ENCODE measurements around the gene VPS51. TPM values are rescaled to one million over a fixed set of nuclear protein-coding genes. Genes with fewer than 3 reads are reported as not detected.

Gene VPS51
- total RNA-seq, 4 donors from 2014 or later: 193 to 544 (median 439) TPM

GRCh38 chr11:65055538-65055937 is 40.5 kb upstream of the VPS51 start:
- WGBS, 2 donors: 81 to 86% methylated on average over 1 of the region's 1 CpG
- DNase-seq (ENCODE audit: low spot score in 2 of 2): no peak

GRCh38 chr11:65056999-65057398 is 39.0 kb upstream of the VPS51 start:
- WGBS, 2 donors: 87 to 88% methylated on average over 6 of the region's 6 CpGs
- Histone ChIP-seq H3K36me3 (no peaks in the 10 kb centered on the region), H3K27me3 (no peaks in the 10 kb centered on the region), H3K27ac (no peak overlapping the region), H3K4me3 (no peak overlapping the region), H3K4me1 (no peaks in the 10 kb centered on the region), H3K9me3 (peaks cover 0 to 3% (median 0%) of the 10 kb centered on the region in 4 donors)
- TF ChIP-seq EP300 (IDR thresholded peaks at IDR 0.05) (no peak), CTCF (IDR thresholded peaks at IDR 0.05) (no peak), POLR2A (IDR thresholded peaks at IDR 0.05) (no peak)
- DNase-seq (ENCODE audit: low spot score in 2 of 2): no peak

More at GRCh38 chr11:65055538-65055937, 40.5 kb upstream of the VPS51 start:
- no peaks in the 10 kb centered on the region for H3K36me3 ChIP-seq
- no peaks in the 10 kb centered on the region for H3K27me3 ChIP-seq
- no peak overlapping the region for H3K4me3 ChIP-seq
- no peak for TF ChIP-seq POLR2A (IDR thresholded peaks at IDR 0.05)
- no peak for TF ChIP-seq EP300 (IDR thresholded peaks at IDR 0.05)
- TF ChIP-seq CTCF (IDR thresholded peaks at IDR 0.05): no peak
- no peaks in the 10 kb centered on the region for H3K4me1 ChIP-seq
- H3K9me3 ChIP-seq: no peaks in the 10 kb centered on the region
- H3K27ac ChIP-seq: no peak overlapping the region

- Histone ChIP-seq H3K4me1 (no peaks in the 10 kb centered on the region), H3K4me3 (no peak overlapping the region), H3K36me3 (no peaks in the 10 kb centered on the region), H3K27me3 (no peaks in the 10 kb centered on the region), H3K9me3 (peaks cover 0 to 3% (median 0%) of the 10 kb centered on the region in 4 donors), H3K27ac (no peak overlapping the region)
- WGBS, 2 donors: 81 to 83% methylated on average over 7 of the region's 7 CpGs
- TF ChIP-seq CTCF (IDR thresholded peaks at IDR 0.05) (no peak), POLR2A (IDR thresholded peaks at IDR 0.05) (no peak), EP300 (IDR thresholded peaks at IDR 0.05) (no peak)
- no peak for DNase-seq (ENCODE audit: low spot score in 2 of 2)
These were observed 38.5 kb upstream of the VPS51 start for GRCh38 chr11:65057526-65057925.

GRCh38 chr11:65058012-65058411 is 38.0 kb upstream of the VPS51 start:
- H3K36me3 ChIP-seq: no peaks in the 10 kb centered on the region
- no peaks in the 10 kb centered on the region for H3K4me1 ChIP-seq
- no peak overlapping the region for H3K4me3 ChIP-seq
- TF ChIP-seq CTCF (IDR thresholded peaks at IDR 0.05): no peak
- no peak for TF ChIP-seq POLR2A (IDR thresholded peaks at IDR 0.05)
- no peak for TF ChIP-seq EP300 (IDR thresholded peaks at IDR 0.05)
- H3K27ac ChIP-seq: no peak overlapping the region
- H3K27me3 ChIP-seq: no peaks in the 10 kb centered on the region
- 69 to 78% methylated on average over 10 to 11 of the region's 13 CpGs for WGBS, 2 donors
- H3K9me3 ChIP-seq: peaks cover 0 to 3% (median 0%) of the 10 kb centered on the region in 4 donors
- DNase-seq (ENCODE audit: low spot score in 2 of 2): no peak

- H3K36me3 ChIP-seq: no peaks in the 10 kb centered on the region
- no peak within 1 kb of the TSS for H3K27ac ChIP-seq
- DNase-seq (ENCODE audit: low spot score in 2 of 2): no peak
- WGBS, 2 donors: 69 to 76% methylated on average over 7 to 8 of the region's 8 CpGs
- H3K4me1 ChIP-seq: no peaks in the 10 kb centered on the region
- no peak within 1 kb of the TSS for H3K4me3 ChIP-seq
- TF ChIP-seq EP300 (IDR thresholded peaks at IDR 0.05) (no peak), CTCF (IDR thresholded peaks at IDR 0.05) (no peak), POLR2A (IDR thresholded peaks at IDR 0.05) (no peak)
- H3K9me3 ChIP-seq: peaks cover 0 to 3% (median 0%) of the 10 kb centered on the region in 4 donors
- no peaks in the 10 kb centered on the region for H3K27me3 ChIP-seq
These were observed 37.5 kb upstream of the VPS51 start, which contains the start of gene NAALADL1 for GRCh38 chr11:65058419-65059054. Gene NAALADL1, minus strand, starts transcription at chr11:65058553. Its CDS starts 32 bp downstream, at chr11:65058521.

Measured in tibial nerve (tissue), 4 donors.